ENCODE data around the gene LACRT.

LACRT gene

GRCh38 chr12:54631988-54632728 is 2.5 kb downstream of the LACRT start:
- DNase-seq, result no peak

GRCh38 chr12:54631551-54631950 is 3.1 kb downstream of the LACRT start:
- DNase-seq, result no peak

- no peak for DNase-seq
These were observed 4.8 kb downstream of the LACRT start for GRCh38 chr12:54629925-54630324.

- DNase-seq, result no peak
These were observed 6.4 kb downstream of the LACRT start for GRCh38 chr12:54628186-54628846.

- DNase-seq, result no peak
These were observed 7.4 kb downstream of the LACRT start for GRCh38 chr12:54627304-54627703.

- DNase-seq, result no peak
These were observed 9.1 kb downstream of the LACRT start for GRCh38 chr12:54625598-54625997.

- DNase-seq, result no peak
These were observed 10.1 kb downstream of the LACRT start for GRCh38 chr12:54624315-54625279.

- DNase-seq, result no peak
These were observed 12.1 kb downstream of the LACRT start for GRCh38 chr12:54622463-54623183.

- no peak for DNase-seq
These were observed 17.6 kb downstream of the LACRT start for GRCh38 chr12:54616933-54617680.

GRCh38 chr12:54612225-54612750 is 22.4 kb downstream of the LACRT start:
- no peak for DNase-seq

- no peak for DNase-seq
These were observed 23.0 kb downstream of the LACRT start for GRCh38 chr12:54611715-54612149.

GRCh38 chr12:54608769-54609168 is 25.9 kb downstream of the LACRT start:
- DNase-seq, result no peak

- no peak for DNase-seq
These were observed 26.5 kb downstream of the LACRT start for GRCh38 chr12:54608156-54608555.

GRCh38 chr12:54606556-54606955 is 28.1 kb downstream of the LACRT start:
- no peak for DNase-seq

- no peak for DNase-seq
These were observed 29.3 kb downstream of the LACRT start for GRCh38 chr12:54605138-54605970.

GRCh38 chr12:54604436-54604835 is 30.3 kb downstream of the LACRT start:
- DNase-seq, result no peak

- DNase-seq, result no peak
These were observed 30.8 kb downstream of the LACRT start for GRCh38 chr12:54603872-54604271.

GRCh38 chr12:54603173-54603814 is 31.4 kb downstream of the LACRT start:
- peak; percentile 53 for DNase-seq

- DNase-seq, result no peak
These were observed 32.0 kb downstream of the LACRT start for GRCh38 chr12:54602661-54603060.

- no peak for DNase-seq
These were observed 32.9 kb downstream of the LACRT start for GRCh38 chr12:54601841-54602240.

Data from activated CD4-positive, CD25-positive, alpha-beta regulatory T cell treated with anti-CD3 and anti-CD28 coated beads, Interleukin-2, amount 50 U/mL, for 72 hours (primary cell).